Measurements from ENCODE around the gene NUDT16L1.

GRCh38 chr16:4703906-4704305 lies 10.5 kb downstream of the NUDT16L1 start:
- no peak for TF ChIP-seq EP300 (conservative IDR thresholded peaks at IDR 0.05; ENCODE audit: poor library complexity, severe bottlenecking)
- no peak for TF ChIP-seq CTCF (IDR thresholded peaks at IDR 0.05; ENCODE audit: poor library complexity, severe bottlenecking)
- no peak for TF ChIP-seq TAF1 (IDR thresholded peaks at IDR 0.05; ENCODE audit: low read depth)
- no peak for TF ChIP-seq REST (IDR thresholded peaks at IDR 0.05; ENCODE audit: borderline replicate concordance)
- no peak for TF ChIP-seq EZH2 (IDR thresholded peaks at IDR 0.05; ENCODE audit: borderline replicate concordance, insufficient read depth, low read length, poor library complexity, severe bottlenecking)
- no peak for TF ChIP-seq POLR2AphosphoS5 (IDR thresholded peaks at IDR 0.05)
